NAMALWA (cell line): ENCODE data around the gene RAD51B.

Experiments
- DNase-seq: peaks from one replicate; pipeline ENCODE4 v3.0.0-alpha.2; 2015; ENCODE audit warnings: low spot score

Gene RAD51B

DNA sequence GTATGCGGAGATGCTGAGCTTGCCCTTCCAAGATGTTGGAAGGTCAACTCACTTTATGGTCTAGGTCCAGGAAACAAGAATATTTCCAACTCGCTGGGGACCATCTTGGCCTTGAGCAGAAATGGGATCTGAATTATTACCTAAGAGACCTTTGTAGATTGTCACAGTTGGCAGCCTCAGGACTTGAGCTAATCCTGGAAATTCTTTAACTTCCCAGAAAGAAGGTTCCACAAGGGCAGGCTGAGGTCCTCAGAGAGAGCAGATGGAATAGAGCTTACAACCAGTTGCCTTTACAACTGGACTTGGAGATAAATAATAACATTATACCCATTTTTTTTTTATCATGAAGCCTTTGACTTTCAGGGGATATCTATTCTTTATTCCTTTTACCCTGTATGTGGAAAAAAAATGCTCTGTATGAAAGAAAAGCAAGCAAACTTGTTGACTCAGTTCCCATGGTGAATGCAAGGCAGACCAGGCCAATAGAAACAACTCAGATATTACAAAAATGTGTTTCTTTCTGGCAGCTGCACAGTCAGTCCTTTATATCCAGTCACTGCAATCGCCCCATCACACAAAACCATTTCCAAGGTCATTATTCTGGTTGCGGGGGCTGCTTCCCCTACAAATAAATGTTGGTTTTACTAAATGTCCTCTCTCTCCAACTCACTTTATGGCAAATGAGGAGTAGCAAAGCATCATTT lies 571.9 kb downstream of the RAD51B start:
- DNase-seq, result no peak

GRCh38 chr14:68392393-68393141 lies 573.0 kb downstream of the RAD51B start:
- no peak for DNase-seq

DNA sequence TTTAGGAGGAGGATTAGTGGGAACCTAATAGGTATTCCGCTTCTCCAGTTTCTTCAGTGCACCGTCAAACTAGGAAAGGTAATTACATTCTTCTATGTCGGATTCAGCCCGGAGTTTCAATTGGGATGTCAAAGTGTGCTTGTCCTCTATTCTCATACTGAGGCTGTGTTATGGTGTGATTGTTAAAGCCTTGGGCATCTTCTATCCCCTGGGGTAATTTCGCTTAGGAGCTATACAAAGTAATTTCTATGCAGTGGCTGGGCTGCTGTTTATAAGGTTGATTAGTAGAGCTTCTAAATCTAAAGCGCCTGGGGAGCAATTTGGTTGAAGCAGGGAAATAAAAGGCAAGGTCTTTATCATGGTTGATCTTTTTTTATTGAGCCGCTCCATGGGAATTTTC lies 573.7 kb downstream of the RAD51B start:
- DNase-seq, result no peak

DNA sequence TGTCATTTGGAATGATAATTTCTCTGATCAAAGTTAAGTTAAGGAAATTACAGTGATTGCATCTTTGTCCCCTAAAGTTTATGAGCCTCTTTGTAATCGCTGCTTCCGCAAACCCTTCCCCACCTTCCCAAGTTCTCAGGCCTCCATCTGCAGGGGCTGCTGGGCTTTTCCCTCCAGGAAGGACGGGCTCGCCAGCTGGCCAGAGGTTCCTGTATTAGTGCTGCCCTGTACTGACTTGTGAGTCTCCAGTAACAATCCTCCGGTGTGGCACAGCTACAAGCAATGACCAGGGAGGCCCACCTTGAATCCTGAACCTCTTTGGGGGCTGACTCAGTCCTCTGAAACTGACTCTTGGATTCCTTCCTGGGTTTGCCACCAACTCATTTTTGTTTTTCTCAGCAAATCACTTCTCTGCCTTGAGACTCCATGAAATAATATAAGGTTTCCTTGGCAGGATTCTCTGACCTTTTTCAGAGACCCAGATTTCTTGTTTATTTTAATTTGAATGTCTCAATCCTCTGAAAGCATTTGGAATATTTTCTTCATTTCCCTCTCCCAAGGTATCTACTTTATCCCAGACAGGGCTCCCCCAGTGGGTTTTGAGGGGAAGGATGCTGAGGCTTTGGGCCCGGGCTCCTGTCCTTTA lies 574.7 kb downstream of the RAD51B start:
- no peak for DNase-seq

- DNase-seq, result no peak
Observed at GRCh38 chr14:68394764-68395143, 575.2 kb downstream of the RAD51B start.

GRCh38 chr14:68395604-68396003 lies 576.0 kb downstream of the RAD51B start:
- no peak for DNase-seq

GRCh38 chr14:68396461-68396860 lies 576.9 kb downstream of the RAD51B start:
- no peak for DNase-seq

GRCh38 chr14:68397371-68397811 lies 577.8 kb downstream of the RAD51B start:
- DNase-seq, result no peak

DNA sequence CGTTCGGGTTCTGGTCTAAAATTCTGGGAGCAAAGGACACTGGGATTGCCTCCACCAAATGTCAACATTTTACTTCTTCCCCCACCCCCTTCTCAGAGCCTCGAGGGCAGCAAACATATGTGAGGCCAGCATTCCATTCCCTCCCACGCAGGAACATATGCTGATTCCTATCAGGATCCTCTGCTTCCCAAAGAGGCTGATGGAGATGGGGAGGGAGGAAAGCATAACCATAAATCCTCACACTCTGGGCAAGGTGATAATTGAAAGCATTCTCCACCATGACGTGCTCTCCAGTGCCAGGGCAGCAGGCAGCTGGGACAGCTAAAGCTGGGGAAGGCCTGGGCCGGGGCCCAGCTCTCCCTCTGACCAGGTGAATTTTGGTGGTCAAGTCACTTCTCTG lies 578.2 kb downstream of the RAD51B start:
- DNase-seq, result no peak

DNA sequence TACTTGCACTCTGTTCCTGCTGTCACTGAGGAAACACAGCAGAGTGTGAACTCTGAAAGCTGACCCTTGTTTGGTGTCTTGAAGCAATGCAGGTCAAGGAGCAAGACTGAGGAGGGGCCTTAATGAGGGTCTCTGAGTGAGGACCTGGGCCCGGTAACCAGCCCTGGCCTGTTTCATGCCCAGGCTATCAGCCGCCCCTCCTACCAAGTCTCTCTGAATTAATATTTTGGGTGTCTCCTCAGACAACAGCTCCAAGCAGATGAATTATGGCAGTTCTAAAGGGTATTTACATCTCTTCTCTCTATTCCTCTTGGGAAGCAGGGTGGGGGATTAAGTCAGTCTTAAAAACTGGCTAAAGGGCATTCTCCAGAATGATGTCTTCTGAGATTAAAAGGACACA lies 578.8 kb downstream of the RAD51B start:
- DNase-seq, result no peak

- peak; percentile 23 for DNase-seq
Observed at GRCh38 chr14:68399971-68400370, 580.4 kb downstream of the RAD51B start.

- peak; percentile 2 for DNase-seq
Observed at GRCh38 chr14:68401317-68401716, 581.7 kb downstream of the RAD51B start.

DNA sequence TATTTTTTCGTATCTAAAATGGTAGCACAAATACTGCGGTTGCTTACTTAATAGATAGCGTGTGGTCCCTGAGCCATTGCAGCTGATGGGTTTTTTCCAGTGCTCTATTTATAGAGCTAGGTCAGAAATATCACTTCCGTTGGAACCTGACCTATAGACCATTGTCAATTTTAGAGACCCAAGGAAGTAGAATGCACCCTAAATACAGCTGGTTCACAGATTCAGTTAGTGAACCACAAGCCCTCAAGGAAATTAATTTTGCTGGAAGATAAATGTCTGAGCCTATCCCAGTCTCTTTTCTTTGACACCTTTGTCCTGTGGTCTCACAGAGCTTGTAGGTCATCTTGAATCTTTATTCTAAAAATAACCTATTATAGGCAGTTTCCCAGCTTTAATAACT lies 582.3 kb downstream of the RAD51B start:
- peak; percentile 58 for DNase-seq

DNA sequence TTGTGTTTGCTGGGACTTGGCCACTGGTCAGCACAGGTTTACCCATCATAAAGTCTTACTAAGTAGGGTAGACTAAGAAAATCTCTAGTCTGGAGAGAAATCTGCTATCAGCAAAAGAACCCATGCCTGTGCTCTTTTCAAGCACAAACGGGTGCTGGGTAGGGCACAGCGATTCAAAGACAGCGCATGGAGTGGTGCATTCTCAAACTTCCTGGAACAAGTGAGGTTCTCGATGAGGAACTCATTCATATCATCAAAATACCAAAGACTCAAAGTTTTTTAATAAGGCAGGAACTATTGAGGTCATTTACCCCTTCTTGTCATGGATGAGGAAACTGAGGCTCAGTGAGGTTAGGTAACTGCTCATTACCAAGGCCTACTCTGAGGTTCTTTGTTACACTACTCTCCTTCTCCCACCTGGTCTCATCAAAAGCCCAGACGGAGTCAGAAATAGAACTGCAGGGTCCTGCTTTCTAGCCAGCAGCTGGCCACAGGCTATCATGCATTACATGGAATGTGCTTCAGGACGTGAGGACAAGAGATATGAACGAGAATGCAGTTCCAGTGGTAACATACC lies 583.0 kb downstream of the RAD51B start:
- no peak for DNase-seq

DNA sequence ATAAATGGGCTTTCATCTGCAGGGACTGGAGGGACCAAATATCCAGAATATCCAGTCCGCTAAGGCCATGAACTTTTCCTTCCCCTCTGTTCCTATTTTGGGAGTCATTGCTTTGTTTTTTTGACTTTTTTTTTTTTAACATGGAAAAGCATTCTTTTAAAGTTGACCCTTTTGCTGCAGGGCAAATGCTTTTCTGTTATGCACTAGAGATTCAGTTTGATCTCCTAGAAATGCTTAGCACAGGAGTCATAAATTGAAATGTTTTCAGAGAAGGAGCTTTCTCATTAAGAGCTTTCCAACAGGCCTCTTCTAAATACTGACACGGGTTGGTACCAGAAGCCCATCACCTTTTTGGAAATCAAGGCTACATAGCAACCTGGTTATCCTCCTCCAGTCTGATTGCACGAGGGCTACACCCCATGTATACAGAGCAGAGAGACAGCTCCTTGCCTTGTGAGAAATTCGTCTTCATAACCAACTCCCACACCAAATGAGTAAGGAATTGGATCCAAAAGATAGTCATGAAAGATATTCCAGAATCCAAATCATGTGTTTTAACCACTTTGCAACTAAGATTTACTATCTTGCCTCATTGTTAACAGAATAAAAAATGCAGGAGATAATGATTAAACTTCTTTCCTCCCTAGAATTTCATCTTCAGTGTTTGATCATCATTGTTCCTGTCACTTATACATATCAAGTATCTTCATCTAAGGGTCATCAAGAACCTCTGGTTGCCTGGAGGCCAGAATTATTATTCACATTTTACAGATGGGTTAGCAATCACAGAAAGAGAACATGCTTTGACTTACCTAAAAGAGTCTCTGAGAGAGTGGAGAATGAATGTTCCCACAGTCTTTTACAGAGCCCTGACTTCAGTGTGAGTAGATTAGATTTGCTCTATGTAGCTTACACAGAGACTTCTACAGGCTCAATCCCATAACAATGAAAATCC lies 583.9 kb downstream of the RAD51B start:
- DNase-seq, result peak; percentile 2

DNA sequence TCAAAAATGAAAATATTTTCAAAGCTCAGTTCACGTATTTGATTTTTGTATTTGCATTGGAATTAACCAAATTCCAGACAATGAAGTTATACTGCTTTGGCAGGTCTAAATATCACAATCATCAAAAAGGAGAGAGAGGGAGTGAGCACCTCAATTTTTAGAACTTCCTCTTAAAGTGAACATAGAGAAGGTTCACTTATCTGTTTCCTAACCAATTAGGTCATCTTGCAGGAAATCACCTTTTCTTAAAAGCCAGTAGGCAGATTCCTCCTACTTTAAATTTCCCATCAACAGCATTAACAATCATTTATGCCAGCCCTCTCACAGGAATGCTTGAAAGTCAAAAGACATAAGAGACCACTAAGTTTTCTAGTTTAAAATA lies 584.6 kb downstream of the RAD51B start:
- no peak for DNase-seq

DNA sequence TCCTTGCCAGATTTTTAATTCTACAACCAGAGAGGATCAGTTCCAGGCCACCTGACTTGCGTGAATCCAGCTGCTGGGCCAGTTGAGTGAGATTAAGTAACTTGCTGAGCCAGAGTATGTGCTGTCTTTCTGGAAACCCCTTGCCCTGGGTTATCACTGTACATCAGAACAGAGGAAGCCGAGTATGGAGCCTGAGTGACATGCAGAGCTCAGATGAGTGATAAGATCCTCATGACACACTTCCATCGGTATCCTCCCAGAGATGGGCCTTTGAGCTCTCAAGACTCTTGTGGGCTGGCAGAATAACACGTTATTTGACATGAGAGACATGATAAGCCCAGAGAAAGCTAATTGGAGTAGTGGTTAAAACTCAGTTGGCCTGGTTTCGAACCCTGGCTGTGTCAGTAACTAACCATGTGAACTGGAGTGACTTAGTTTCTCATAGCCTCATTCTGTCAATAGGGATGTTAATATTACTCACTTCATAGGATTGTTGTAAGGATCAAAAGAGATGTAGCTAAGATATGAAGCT lies 585.1 kb downstream of the RAD51B start:
- no peak for DNase-seq

DNA sequence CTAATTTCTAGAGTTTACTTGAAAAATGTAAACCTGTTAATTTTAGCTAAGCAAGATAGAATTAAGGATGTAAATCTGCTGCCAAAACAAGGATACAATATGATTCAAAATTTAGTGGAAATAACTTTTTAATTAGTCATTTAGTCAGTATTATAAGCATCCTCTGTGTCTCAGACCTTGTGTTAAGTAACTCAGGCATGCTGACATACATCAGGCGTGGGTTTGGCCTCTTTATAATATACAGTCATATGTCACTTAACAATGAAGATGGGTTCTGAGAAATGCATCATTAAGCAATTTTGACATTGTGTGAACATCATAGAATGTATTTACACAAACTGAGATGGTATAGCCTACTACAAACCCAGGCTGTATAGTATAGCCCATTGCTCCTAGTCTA lies 586.4 kb downstream of the RAD51B start:
- no peak for DNase-seq

DNA sequence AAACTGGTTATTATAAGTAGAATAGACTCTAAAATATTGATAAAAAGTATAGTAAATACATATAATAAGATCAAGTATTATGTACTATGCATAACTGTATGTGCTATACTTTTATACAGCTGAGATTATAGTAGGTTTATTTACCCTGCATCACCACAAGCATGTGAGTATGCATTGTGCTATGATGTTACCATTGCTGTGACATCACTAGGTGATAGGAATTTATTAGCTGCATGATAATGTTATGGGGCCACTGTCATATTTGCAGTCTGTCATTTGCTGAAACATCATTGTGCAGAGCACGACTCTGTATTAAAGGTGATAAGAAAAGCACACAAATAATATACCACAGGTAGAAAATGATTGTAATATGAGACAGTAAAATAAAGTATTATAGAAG lies 587.7 kb downstream of the RAD51B start:
- no peak for DNase-seq

GRCh38 chr14:68407825-68408224 lies 588.2 kb downstream of the RAD51B start:
- no peak for DNase-seq

DNA sequence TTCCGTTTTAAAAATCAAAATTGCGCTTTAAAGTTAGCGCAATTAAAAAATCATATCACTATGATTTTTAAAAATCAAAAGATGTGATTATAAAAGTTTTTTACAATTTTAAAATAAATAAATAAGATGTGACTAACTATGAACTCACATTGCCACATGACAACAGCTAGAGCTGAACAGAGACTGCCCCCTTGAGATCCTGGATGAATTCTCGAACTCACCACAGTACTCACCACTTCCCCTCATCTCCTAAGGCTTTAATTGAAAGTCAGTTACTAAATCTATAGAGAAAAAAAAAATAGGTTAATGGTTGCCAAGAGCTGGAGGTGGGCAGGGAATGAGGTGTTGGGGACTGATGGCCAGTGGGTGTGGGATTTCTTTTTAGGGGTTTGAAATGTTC lies 589.1 kb downstream of the RAD51B start:
- DNase-seq, result peak; percentile 4
